GM18951 (cell line): ENCODE data around the gene WNT1.

Experiments used
- POLR2A ChIP-seq: IDR thresholded peaks from 4 replicates; pipeline ENCODE4 v1.6.1; 2011; ENCODE audit warnings: mild to moderate bottlenecking; ENCODE audit not compliant: insufficient read length, insufficient read depth; ENCODE audit errors: extremely low read depth
- in situ Hi-C: fragments of 300-500 bp; cut with MboI; formaldehyde crosslinking; loops from one replicate; pipeline ENCODE4 v1.12.0; 2022; ENCODE audit warnings: low sequenced_read_pairs, mixed read lengths, inconsistent platforms; ENCODE audit not compliant: unreplicated experiment

The WNT1 gene

DNA sequence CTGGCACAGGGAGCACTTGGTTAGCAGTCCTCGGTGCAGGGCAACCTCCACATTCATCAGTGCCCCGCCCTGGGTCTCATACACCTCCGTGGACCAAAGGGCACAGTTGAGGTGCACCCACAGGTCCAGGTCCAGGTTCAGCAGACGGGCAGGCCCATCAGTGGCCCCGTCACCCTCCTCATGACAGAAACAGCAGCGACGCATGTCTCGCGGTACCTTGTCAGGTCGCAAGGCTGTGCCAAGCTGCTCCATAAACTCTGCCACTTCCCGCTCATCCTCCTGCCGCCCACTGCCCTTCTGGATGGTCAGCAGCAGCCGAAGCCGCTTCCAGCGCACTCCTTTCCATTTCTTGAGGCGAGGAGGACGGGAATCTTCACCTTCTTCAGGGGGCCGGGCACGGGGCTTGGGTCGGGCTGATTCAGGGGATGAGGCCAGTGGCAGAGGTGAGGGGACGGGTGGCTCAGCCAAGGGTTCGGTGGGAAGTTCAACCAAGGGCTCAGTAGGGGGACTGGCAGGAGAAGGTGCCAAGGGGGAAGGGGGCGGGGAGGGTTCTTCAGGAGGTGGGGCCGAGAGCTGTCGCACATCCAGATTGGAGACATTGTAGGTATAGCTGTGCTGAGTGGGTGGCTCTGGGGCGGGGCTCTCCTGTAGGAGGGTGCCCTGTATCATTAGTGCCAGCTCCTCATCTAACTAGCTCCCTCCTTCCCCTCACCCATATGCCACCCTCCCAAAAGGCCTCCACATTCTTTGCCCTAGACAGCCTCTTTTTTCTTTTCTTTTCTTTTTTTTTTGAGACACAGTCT is 48.8 kb downstream of the WNT1 start:
- no peak for TF ChIP-seq POLR2A
- in situ Hi-C loops: no loop called here

DNA sequence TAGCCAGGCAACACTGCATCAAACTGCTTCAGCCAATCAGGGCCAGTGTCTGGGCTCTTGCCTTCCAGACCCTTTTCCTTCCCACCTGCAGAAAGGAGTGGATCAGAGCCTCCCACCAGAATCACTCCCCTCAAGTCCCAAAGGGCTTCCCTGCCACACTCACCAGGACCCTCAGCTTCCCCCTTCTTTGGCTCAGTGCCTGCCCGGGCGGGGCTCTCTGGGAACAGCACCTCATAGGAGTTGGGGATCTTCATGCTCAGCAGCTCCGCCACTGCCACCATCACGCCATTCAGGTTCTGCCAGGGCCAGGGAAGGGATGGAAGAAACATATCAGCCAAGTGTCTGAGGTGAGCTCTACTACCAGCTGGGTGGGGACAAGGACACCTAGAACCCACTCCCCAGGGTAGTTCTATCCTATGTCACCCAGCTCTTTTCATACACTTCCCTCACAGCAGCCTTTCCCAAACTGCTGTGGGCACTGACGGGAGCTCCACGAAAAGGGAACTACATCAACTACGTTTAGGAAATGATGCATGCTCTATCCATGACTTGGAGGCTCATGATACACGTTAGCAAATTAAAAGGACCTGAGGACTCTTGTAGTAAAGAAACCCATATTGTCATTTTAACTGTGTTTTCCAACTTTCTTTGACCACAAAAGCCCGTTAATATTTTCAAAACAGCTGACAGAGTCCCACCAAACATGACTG is 49.9 kb downstream of the WNT1 start:
- in situ Hi-C loops: no loop called here
- no peak for TF ChIP-seq POLR2A

DNA sequence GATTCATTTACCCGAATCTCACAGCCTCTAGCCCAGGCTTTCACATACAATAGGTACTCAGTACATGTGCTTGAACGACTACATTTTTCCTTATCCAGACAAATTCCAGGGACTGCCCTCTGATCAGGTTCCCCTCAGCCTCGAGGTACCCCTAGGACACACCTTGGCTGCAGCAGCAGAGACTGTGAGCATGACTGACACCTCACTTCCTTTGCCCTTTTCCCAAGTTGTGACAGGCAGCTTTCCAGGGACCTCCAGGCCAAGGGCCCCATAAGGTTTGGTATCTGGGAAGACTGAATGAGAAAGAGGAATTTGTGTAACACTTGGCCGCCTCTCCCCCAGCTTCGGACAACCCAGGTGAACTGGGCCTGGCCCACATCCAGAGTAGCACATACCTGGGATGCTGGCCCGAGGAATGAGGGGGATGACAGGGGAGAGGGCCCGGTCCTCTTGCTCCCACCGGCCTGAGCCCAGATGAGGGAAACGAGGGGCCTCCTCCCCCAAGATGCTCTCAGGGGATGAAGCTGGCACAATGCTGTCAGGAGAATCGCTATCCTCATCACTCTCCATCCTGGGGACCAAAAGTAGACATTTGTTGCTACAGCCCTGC is 50.6 kb downstream of the WNT1 start:
- TF ChIP-seq POLR2A: no peak
- in situ Hi-C loops: no loop called here

DNA sequence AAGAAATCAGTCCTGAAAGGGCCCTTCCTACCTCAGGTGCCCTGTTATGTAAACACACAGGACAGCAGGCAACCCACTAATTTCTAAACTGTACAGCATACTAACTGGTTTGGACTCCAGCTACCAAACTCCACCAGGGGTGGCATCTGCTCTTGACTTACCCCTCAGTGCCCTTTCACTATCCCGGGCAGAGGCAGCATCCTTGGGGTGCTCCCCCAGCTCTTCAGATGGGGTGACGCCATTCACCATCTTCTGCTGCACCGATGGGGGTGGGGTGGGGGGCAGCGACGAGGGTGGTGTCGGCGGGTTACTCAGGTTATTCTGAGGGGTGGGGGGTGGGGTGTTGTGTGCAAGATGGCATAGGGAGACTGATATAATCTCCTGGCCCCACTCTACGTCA is 52.0 kb downstream of the WNT1 start:
- TF ChIP-seq POLR2A: no peak
- in situ Hi-C loops: no loop called here

DNA sequence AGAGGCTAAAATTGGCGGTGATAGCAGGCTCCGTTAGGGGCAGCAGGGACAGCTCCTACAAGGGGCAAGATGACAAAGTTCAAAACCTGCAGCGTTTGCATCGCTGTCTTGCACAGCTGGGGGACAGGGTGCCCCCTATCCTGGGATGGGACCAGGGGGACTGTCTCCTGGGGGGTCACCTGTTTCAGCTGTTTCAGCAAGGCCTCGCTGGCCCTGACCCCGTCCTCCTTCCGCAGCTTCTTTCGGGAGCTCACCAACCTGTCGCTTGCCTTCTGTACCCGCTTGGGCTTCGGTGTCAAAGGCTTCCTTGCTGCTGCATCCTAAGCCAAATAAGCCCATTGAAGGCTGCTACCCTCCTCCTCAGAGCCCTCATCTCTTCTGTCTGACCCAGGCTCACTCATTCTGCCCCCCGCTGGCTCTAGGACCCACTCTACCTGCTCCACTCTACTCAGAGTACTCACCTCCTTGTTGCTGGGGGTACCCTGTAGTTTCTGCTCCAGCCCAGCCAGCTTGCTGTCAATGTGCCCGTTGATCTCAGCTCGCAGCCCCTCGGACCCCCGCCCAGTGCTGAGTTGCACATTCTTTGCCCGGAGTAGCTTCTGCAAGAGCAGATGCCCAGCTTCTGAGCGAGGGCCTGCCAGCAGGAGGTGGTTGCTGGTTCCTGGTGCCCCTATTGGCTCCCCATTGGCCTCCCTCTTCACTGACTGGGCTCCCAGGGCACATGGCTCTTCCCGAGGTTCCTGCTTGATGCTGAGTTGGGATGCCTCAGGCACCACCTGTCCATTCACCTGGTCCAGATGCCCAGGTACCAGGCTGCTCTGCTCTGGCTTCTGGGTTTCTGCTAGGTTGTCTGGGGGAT is 52.8 kb downstream of the WNT1 start:
- TF ChIP-seq POLR2A: no peak
- in situ Hi-C loops: no loop called here

DNA sequence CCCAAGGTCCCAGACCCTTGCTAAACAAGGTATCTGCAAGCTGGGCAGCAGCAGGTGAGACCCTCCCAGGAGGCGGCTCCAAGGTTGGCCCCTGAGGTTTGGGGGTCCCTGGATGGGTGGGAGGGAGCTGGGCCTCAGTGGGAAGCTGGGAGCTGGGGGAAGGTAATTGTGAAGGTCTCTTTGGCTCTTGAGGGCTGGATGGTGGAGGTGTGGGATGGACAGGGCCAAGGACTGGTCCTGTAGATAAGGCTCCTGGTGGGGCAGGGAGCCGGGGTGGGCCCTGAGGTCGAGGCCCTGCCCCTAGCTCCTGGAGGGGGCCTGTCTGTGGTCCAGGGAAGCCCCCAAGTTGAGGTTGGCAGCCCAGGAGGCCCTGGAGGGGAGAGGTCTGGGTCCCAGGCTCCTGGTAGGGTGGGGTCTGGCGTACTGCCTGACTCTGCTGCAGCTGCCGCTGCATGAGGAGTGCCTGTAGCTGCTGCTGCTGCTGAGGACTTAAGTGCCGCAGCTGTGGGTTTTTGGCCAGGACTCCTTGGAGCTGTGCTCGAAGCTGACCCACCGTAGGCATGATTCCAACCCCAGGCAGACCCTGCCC is 53.5 kb downstream of the WNT1 start:
- in situ Hi-C loops: no loop called here
- no peak for TF ChIP-seq POLR2A
